HG03060 (cell line): ENCODE measurements around the gene DHX8.

Experiments used
- ATAC-seq: cut with Tn5 transposase; IDR thresholded peaks from one replicate; pipeline ENCODE4 v1.9.1; 2021; ENCODE audit warnings: low read depth, moderate number of reproducible peaks; ENCODE audit not compliant: unreplicated experiment

DHX8 gene

GRCh38 chr17:43517615-43518386 lies 34.0 kb downstream of the DHX8 start:
- no peak for ATAC-seq

GRCh38 chr17:43521389-43521788 lies 37.6 kb downstream of the DHX8 start:
- ATAC-seq, result no peak

- no peak for ATAC-seq
These were observed 41.3 kb downstream of the DHX8 start for GRCh38 chr17:43524945-43525575.

GRCh38 chr17:43526886-43527648 lies 43.3 kb downstream of the DHX8 start:
- ATAC-seq, result no peak

GRCh38 chr17:43528319-43528987 lies 44.7 kb downstream of the DHX8 start:
- ATAC-seq, result no peak

GRCh38 chr17:43528988-43529814 lies 45.4 kb downstream of the DHX8 start:
- ATAC-seq, result no peak

- ATAC-seq, result no peak
These were observed 46.1 kb downstream of the DHX8 start for GRCh38 chr17:43529947-43530287.

- ATAC-seq, result no peak
These were observed 46.7 kb downstream of the DHX8 start for GRCh38 chr17:43530288-43531081.

- ATAC-seq, result no peak
These were observed 47.3 kb downstream of the DHX8 start for GRCh38 chr17:43531082-43531378.

- ATAC-seq, result no peak
These were observed 48.2 kb downstream of the DHX8 start for GRCh38 chr17:43531955-43532354.

- no peak for ATAC-seq
These were observed 48.8 kb downstream of the DHX8 start for GRCh38 chr17:43532581-43532980.

GRCh38 chr17:43533699-43534098 lies 49.9 kb downstream of the DHX8 start:
- no peak for ATAC-seq

- no peak for ATAC-seq
These were observed 51.1 kb downstream of the DHX8 start for GRCh38 chr17:43534909-43535308.

- no peak for ATAC-seq
These were observed 52.6 kb downstream of the DHX8 start for GRCh38 chr17:43536236-43536992.

GRCh38 chr17:43540821-43541674 lies 57.3 kb downstream of the DHX8 start:
- ATAC-seq, result no peak

GRCh38 chr17:43542859-43543258 lies 59.1 kb downstream of the DHX8 start:
- ATAC-seq, result no peak

- ATAC-seq, result no peak
These were observed 59.5 kb downstream of the DHX8 start for GRCh38 chr17:43543300-43543699.
